Osteoblast (primary cell): ENCODE data around the gene F13A1. TPM values are rescaled to one million over a fixed set of nuclear protein-coding genes. Genes with fewer than 3 reads are reported as not detected.

Experiments
- DNase-seq: peaks from one replicate; pipeline ENCODE4 v3.0.0; 2011; ENCODE audit warnings: low spot score, mixed read lengths; ENCODE audit not compliant: insufficient read length; ENCODE audit errors: missing footprints
- H2AFZ ChIP-seq: 2 replicates; pipeline ENCODE4 v1.6.0; 2011; ENCODE audit warnings: mild to moderate bottlenecking, low read length
- H3K27ac ChIP-seq: 2 replicates; pipeline ENCODE4 v1.5.1; 2011; ENCODE audit warnings: mild to moderate bottlenecking, low read depth, low read length, moderate library complexity
- H3K27me3 ChIP-seq: 2 replicates; pipeline ENCODE4 v1.6.0; 2012; ENCODE audit warnings: mild to moderate bottlenecking, control low read depth, inconsistent platforms, low read length, moderate library complexity; ENCODE audit not compliant: insufficient read depth
- H3K36me3 ChIP-seq: 2 replicates; pipeline ENCODE4 v1.5.1; 2011; ENCODE audit warnings: mild to moderate bottlenecking, low read length, control low read depth, moderate library complexity; ENCODE audit not compliant: insufficient read depth
- H3K4me1 ChIP-seq: 2 replicates; pipeline ENCODE4 v1.5.1; 2011; ENCODE audit warnings: mild to moderate bottlenecking, low read length, control low read depth, moderate library complexity; ENCODE audit not compliant: insufficient read depth
- H3K4me2 ChIP-seq: 2 replicates; pipeline ENCODE4 v1.6.0; 2011; ENCODE audit warnings: mild to moderate bottlenecking, low read length; ENCODE audit not compliant: insufficient read depth
- H3K4me3 ChIP-seq: fragments of 200-600 bp; sonication (generic); 3 replicates; pipeline ENCODE4 v1.5.1; 2012; ENCODE audit warnings: mild to moderate bottlenecking, low read length, inconsistent platforms; ENCODE audit not compliant: insufficient read depth
- H3K79me2 ChIP-seq: 2 replicates; pipeline ENCODE4 v1.6.0; 2012; ENCODE audit warnings: mild to moderate bottlenecking, low read length, control low read depth, inconsistent platforms; ENCODE audit not compliant: insufficient read depth
- H3K9me3 ChIP-seq: 2 replicates; pipeline ENCODE4 v1.5.1; 2011; ENCODE audit warnings: low read depth, low read length, control low read depth
- H4K20me1 ChIP-seq: 2 replicates; pipeline ENCODE4 v1.6.0; 2012; ENCODE audit warnings: mild to moderate bottlenecking, low read length, control low read depth; ENCODE audit not compliant: insufficient read depth
- total RNA-seq: library from RNA; depleted of rRNA; stranded (reverse); fragments of >200 nt; gene quantifications from 2 replicates; pipeline ENCODE4 v1.2.3, GENCODE V29; 2012
- TF ChIP-seq, protein P1 (sequence below): IDR thresholded peaks from 2 replicates; pipeline ENCODE4 v1.5.1; 2011; ENCODE audit warnings: mild to moderate bottlenecking, low read depth, low read length, moderate library complexity; ENCODE audit errors: extremely low read depth

F13A1 gene
- total RNA-seq, 1 donor: under 0.01 TPM

DNA sequence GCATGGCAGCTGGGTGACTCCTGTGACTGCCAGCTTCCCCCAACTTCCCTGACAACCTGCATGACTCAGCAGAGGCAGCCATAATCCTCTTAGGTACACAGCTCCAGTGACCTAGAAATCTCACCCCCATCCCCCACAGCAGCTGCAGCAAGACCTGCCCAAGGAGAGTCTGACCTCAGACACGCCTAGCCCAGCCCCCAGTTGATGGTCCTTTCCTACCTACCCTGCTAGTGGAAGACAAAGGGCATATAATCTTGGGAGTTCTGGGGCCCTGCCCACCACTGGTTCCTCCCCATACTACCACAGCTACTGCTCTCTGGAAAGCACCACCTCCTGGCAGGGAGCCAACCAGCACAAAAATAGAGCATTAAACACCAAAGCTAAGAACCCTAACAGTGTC lies 90.2 kb downstream of the F13A1 start:
- H2AFZ ChIP-seq: no peak overlapping the region
- DNase-seq: no peak
- no peak overlapping the region for H3K4me3 ChIP-seq
- no peaks in the 10 kb centered on the region for H3K9me3 ChIP-seq
- no peaks in the 10 kb centered on the region for H3K79me2 ChIP-seq
- TF ChIP-seq, protein P1, sequence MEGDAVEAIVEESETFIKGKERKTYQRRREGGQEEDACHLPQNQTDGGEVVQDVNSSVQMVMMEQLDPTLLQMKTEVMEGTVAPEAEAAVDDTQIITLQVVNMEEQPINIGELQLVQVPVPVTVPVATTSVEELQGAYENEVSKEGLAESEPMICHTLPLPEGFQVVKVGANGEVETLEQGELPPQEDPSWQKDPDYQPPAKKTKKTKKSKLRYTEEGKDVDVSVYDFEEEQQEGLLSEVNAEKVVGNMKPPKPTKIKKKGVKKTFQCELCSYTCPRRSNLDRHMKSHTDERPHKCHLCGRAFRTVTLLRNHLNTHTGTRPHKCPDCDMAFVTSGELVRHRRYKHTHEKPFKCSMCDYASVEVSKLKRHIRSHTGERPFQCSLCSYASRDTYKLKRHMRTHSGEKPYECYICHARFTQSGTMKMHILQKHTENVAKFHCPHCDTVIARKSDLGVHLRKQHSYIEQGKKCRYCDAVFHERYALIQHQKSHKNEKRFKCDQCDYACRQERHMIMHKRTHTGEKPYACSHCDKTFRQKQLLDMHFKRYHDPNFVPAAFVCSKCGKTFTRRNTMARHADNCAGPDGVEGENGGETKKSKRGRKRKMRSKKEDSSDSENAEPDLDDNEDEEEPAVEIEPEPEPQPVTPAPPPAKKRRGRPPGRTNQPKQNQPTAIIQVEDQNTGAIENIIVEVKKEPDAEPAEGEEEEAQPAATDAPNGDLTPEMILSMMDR: no peak
- no peaks in the 10 kb centered on the region for H4K20me1 ChIP-seq
- no peaks in the 10 kb centered on the region for H3K36me3 ChIP-seq
- no peaks in the 10 kb centered on the region for H3K27me3 ChIP-seq
- no peaks in the 10 kb centered on the region for H3K4me1 ChIP-seq
- H3K4me2 ChIP-seq: no peak overlapping the region
- H3K27ac ChIP-seq: no peak overlapping the region

DNA sequence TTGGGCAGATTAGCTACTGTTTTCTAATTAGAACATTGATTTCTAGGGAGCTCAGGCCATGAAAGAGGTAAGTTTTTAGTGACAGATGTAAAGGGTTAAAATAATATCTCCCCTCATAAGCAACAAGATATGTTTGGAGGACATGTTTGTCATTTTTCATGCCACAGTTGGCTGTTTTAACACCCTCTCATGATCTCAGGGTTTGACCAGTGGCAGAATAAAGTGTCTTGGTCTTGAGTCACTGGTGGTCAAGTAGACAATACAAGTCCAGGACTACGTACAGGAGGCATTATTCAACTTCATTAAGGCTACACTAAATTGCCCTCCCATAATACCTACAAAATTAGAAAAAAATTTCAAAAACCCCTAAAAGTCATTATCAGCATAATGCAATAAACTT lies 92.6 kb downstream of the F13A1 start:
- Histone ChIP-seq H3K79me2 (no peaks in the 10 kb centered on the region), H3K4me2 (no peak overlapping the region), H3K4me3 (no peak overlapping the region), H2AFZ (no peak overlapping the region), H3K27ac (no peak overlapping the region), H3K4me1 (no peaks in the 10 kb centered on the region), H3K36me3 (no peaks in the 10 kb centered on the region), H4K20me1 (no peaks in the 10 kb centered on the region), H3K9me3 (no peaks in the 10 kb centered on the region), H3K27me3 (no peaks in the 10 kb centered on the region)
- TF ChIP-seq, protein P1: no peak
- DNase-seq: no peak

DNA sequence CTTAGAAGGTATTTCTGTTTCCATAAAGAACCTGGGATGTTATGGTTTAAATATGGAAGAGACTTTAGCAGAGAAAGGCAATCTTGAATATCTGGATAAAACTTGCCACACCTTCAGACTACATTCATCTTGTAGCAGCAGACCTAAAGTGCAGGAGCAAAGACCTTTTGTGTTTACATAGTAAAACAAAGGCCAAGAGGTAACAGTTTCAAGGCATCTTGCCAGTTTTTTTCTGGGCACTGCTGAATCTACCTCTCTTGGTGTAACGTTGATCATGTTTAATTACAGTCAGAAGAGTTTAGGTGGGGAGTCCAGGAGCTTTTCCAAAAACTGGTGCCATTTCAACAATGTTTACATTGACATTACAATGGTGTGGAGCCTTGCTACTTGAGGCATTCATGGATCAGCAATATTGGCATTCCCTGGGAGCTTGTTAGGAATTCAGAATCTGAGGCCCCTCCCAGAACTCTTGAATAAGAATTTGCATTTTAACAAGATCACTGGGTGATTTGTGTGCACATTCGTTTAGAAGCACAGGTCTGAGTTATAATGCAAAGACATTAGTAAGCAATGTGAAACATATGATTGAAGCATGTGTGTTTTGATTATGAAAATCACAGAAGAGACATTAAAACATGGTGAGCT lies 94.5 kb downstream of the F13A1 start:
- Histone ChIP-seq H3K9me3 (no peaks in the 10 kb centered on the region), H3K4me2 (no peak overlapping the region), H2AFZ (no peak overlapping the region), H4K20me1 (no peaks in the 10 kb centered on the region), H3K27ac (no peak overlapping the region), H3K79me2 (no peaks in the 10 kb centered on the region), H3K4me1 (no peaks in the 10 kb centered on the region), H3K4me3 (no peak overlapping the region), H3K36me3 (no peaks in the 10 kb centered on the region), H3K27me3 (no peaks in the 10 kb centered on the region)
- DNase-seq: no peak
- TF ChIP-seq, protein P1: no peak

DNA sequence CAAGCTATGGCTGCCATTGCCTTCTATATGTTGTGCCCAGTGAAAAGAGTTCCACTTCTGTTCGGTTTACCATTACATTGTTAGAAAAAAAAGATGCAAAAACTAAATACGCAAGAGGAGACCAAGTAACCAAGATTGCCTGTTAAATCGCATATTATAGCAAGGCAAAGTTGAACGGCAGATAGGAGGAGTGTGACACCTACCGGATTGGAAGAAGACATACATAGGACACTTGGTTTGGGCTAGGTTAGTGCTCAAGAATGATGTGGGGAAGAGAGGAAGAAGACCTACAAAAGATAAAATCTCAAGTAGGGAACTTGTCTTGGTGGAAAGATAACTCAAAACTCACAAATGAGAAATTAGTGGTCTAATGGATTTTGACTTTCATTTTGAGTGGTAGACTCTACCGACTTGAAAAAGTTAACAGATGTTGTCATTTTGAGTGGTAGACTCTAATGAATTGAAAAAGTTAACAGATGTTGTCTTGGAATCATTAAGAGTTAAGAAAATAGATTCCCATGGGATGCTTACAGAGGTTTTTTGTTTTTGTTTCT lies 95.5 kb downstream of the F13A1 start:
- H3K27ac ChIP-seq: no peak overlapping the region
- H3K4me2 ChIP-seq: no peak overlapping the region
- no peak for DNase-seq
- H3K4me3 ChIP-seq: no peak overlapping the region
- H3K36me3 ChIP-seq: no peaks in the 10 kb centered on the region
- no peak overlapping the region for H2AFZ ChIP-seq
- TF ChIP-seq, protein P1: no peak
- H3K27me3 ChIP-seq: no peaks in the 10 kb centered on the region
- H3K79me2 ChIP-seq: no peaks in the 10 kb centered on the region
- no peaks in the 10 kb centered on the region for H3K9me3 ChIP-seq
- H4K20me1 ChIP-seq: no peaks in the 10 kb centered on the region
- H3K4me1 ChIP-seq: no peaks in the 10 kb centered on the region
